ENCODE data around the gene THOC6.

- TF ChIP-seq CTCF (IDR thresholded peaks at IDR 0.05; ENCODE audit: low read length) (no peak), EZH2 (IDR thresholded peaks at IDR 0.05; ENCODE audit: borderline replicate concordance, low read length) (no peak)
Measured at GRCh38 chr16:3027489-3027795, 3.6 kb downstream of the THOC6 start.

Measured in OCI-LY1 (cell line).